GM18508 (cell line): ENCODE results near the gene ADAMTSL2.

Experiments
- ATAC-seq: cut with Tn5 transposase; IDR thresholded peaks from one replicate; pipeline ENCODE4 v1.9.1; 2021; ENCODE audit warnings: moderate number of reproducible peaks; ENCODE audit not compliant: insufficient read depth, unreplicated experiment

Gene ADAMTSL2

GRCh38 chr9:133534346-133535291 lies at the start of gene ADAMTSL2:
Gene ADAMTSL2 (plus strand): TSS chr9:133534704. CDS start chr9:133536713, 2,009 bp downstream.
- no peak for ATAC-seq

- ATAC-seq, result no peak
Measured at GRCh38 chr9:133485531-133486260, 48.8 kb upstream of the ADAMTSL2 start.

- ATAC-seq, result no peak
Measured at GRCh38 chr9:133487331-133487725, 47.2 kb upstream of the ADAMTSL2 start.

- ATAC-seq, result no peak
Measured at GRCh38 chr9:133488686-133489252, 45.7 kb upstream of the ADAMTSL2 start.

GRCh38 chr9:133489253-133490190 lies 45.0 kb upstream of the ADAMTSL2 start:
- no peak for ATAC-seq

GRCh38 chr9:133490201-133490681 lies 44.3 kb upstream of the ADAMTSL2 start:
- ATAC-seq, result no peak

GRCh38 chr9:133490865-133491655 lies 43.4 kb upstream of the ADAMTSL2 start:
- no peak for ATAC-seq

GRCh38 chr9:133491656-133491925 lies 42.9 kb upstream of the ADAMTSL2 start:
- no peak for ATAC-seq

GRCh38 chr9:133492061-133493021 lies 42.2 kb upstream of the ADAMTSL2 start:
- no peak for ATAC-seq

- ATAC-seq, result no peak
Measured at GRCh38 chr9:133493428-133493827, 41.1 kb upstream of the ADAMTSL2 start.

GRCh38 chr9:133493845-133494540 lies 40.5 kb upstream of the ADAMTSL2 start:
- ATAC-seq, result no peak

- ATAC-seq, result no peak
Measured at GRCh38 chr9:133494636-133495326, 39.7 kb upstream of the ADAMTSL2 start.

GRCh38 chr9:133495327-133496293 lies 38.9 kb upstream of the ADAMTSL2 start:
- no peak for ATAC-seq

- no peak for ATAC-seq
Measured at GRCh38 chr9:133496861-133497842, 37.4 kb upstream of the ADAMTSL2 start.
